ENCODE results near the gene SLC35E1. TPM values are rescaled to one million over a fixed set of nuclear protein-coding genes. Genes with fewer than 3 reads are reported as not detected.
"Not testable (repeated sequence)": the region's sequence is repeated elsewhere in the genome, so short reads cannot be mapped to it uniquely, and the experiment has no call there.

Gene SLC35E1
- total RNA-seq, 1 experiment from 2014 or later: 49.1 TPM

DNA sequence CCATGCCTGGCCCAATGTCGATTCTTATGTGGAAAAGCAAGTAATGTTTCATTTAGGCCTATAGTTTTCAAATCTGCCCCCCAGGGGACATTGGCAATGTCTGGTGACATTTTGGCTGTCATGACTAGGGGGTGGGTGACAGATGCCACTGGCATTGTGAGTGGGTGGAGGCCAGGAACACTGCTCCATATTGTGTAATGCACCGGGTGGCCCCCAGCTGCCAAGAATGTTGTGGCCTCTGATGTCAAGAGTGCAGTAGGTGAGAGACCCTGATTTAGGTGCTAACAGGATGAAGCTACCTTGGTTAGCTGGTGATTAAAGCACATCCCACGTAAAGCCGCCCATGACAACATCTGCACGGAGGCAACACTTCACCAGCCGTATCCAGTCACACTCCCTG, 65.3 kb downstream of the SLC35E1 start:
- ChIA-PET RAD21 (ENCODE audit: low non-redundant PET in 1 of 2, low total read pairs in 2 of 2, uncharacterized antibody in 2 of 2, unreplicated experiment in 2 of 2) (no interaction called here), POLR2A (no interaction called here), CTCF (no interaction called here)
- H4K20me1 ChIP-seq (ENCODE audit: insufficient read depth): no peaks in the 10 kb centered on the region
- H3K27me3 ChIP-seq (ENCODE audit: insufficient read depth, low read length): no peaks in the 10 kb centered on the region
- BruUV-seq (replicated peaks): no TSS peak
- H3K27ac ChIP-seq (ENCODE audit: low read depth, low read length): no peak overlapping the region
- no peak for DNase-seq (ENCODE audit: low read depth, low spot score)
- H3K36me3 ChIP-seq (ENCODE audit: control insufficient read depth in 1 of 2, insufficient read depth in 2 of 2, low read length in 2 of 2): peaks cover 4 to 8% of the 10 kb centered on the region in 2 experiments; a peak in 3 of 4 replicates
- no peaks in the 10 kb centered on the region for H3K9me3 ChIP-seq (ENCODE audit: control insufficient read depth in 1 of 2, insufficient read depth in 1 of 2, low read depth in 1 of 2, low read length in 2 of 2)
- H2AFZ ChIP-seq (ENCODE audit: low read depth, low read length, poor library complexity, severe bottlenecking): no peak overlapping the region
- ATAC-seq: no peak
- no peaks in the 10 kb centered on the region for H3K9me2 ChIP-seq (ENCODE audit: insufficient read depth)
- intact Hi-C loops (cut with micrococcal nuclease): no loop called here
- no peaks in the 10 kb centered on the region for H3K79me2 ChIP-seq (ENCODE audit: insufficient read depth, low read length)
- TF ChIP-seq SRF (IDR thresholded peaks at IDR 0.05; ENCODE audit: low read depth) (no peak), POLR2AphosphoS5 (IDR thresholded peaks at IDR 0.05; ENCODE audit: low read depth, low read length) (no peak), TCF7L2 (IDR thresholded peaks at IDR 0.05; ENCODE audit: borderline replicate concordance, extremely low read depth, insufficient read depth, insufficient read length) (no peak), EZH2phosphoT487 (IDR thresholded peaks at IDR 0.05; ENCODE audit: borderline replicate concordance) (no peak), CBX3 (IDR thresholded peaks at IDR 0.05; ENCODE audit: low read depth) (no peak), ELF1 (IDR thresholded peaks at IDR 0.05; ENCODE audit: borderline replicate concordance, low read depth) (no peak), YY1 (IDR thresholded peaks at IDR 0.05; ENCODE audit: extremely low read depth, insufficient replicate concordance, low read depth, low read length) (no peak), ZFX (IDR thresholded peaks at IDR 0.05) (no peak), SP1 (IDR thresholded peaks at IDR 0.05; ENCODE audit: low read depth) (no peak), CEBPB (IDR thresholded peaks at IDR 0.05; ENCODE audit: low read depth) (no peak), ZNF274 (IDR thresholded peaks at IDR 0.05; ENCODE audit: low read depth, low read length) (no peak), JUND (IDR thresholded peaks at IDR 0.05) (no peak)
- TF ChIP-seq, protein P1, sequence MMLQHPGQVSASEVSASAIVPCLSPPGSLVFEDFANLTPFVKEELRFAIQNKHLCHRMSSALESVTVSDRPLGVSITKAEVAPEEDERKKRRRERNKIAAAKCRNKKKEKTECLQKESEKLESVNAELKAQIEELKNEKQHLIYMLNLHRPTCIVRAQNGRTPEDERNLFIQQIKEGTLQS (IDR thresholded peaks at IDR 0.05): no peak
- TF ChIP-seq, protein P2, sequence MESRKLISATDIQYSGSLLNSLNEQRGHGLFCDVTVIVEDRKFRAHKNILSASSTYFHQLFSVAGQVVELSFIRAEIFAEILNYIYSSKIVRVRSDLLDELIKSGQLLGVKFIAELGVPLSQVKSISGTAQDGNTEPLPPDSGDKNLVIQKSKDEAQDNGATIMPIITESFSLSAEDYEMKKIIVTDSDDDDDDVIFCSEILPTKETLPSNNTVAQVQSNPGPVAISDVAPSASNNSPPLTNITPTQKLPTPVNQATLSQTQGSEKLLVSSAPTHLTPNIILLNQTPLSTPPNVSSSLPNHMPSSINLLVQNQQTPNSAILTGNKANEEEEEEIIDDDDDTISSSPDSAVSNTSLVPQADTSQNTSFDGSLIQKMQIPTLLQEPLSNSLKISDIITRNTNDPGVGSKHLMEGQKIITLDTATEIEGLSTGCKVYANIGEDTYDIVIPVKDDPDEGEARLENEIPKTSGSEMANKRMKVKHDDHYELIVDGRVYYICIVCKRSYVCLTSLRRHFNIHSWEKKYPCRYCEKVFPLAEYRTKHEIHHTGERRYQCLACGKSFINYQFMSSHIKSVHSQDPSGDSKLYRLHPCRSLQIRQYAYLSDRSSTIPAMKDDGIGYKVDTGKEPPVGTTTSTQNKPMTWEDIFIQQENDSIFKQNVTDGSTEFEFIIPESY (IDR thresholded peaks at IDR 0.05; ENCODE audit: extremely low read depth, insufficient replicate concordance, low read length): no peak
- TF ChIP-seq, protein P3, sequence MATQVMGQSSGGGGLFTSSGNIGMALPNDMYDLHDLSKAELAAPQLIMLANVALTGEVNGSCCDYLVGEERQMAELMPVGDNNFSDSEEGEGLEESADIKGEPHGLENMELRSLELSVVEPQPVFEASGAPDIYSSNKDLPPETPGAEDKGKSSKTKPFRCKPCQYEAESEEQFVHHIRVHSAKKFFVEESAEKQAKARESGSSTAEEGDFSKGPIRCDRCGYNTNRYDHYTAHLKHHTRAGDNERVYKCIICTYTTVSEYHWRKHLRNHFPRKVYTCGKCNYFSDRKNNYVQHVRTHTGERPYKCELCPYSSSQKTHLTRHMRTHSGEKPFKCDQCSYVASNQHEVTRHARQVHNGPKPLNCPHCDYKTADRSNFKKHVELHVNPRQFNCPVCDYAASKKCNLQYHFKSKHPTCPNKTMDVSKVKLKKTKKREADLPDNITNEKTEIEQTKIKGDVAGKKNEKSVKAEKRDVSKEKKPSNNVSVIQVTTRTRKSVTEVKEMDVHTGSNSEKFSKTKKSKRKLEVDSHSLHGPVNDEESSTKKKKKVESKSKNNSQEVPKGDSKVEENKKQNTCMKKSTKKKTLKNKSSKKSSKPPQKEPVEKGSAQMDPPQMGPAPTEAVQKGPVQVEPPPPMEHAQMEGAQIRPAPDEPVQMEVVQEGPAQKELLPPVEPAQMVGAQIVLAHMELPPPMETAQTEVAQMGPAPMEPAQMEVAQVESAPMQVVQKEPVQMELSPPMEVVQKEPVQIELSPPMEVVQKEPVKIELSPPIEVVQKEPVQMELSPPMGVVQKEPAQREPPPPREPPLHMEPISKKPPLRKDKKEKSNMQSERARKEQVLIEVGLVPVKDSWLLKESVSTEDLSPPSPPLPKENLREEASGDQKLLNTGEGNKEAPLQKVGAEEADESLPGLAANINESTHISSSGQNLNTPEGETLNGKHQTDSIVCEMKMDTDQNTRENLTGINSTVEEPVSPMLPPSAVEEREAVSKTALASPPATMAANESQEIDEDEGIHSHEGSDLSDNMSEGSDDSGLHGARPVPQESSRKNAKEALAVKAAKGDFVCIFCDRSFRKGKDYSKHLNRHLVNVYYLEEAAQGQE (IDR thresholded peaks at IDR 0.05; ENCODE audit: low read depth): no peak
- H3K4me2 ChIP-seq (ENCODE audit: low read length): no peak overlapping the region
- H3K4me3 ChIP-seq (replicated peaks in 1 of 2; ENCODE audit: low read depth in 1 of 2, low read length in 2 of 2): no peak overlapping the region
- no peaks in the 10 kb centered on the region for H3K4me1 ChIP-seq (ENCODE audit: control insufficient read depth in 1 of 2, insufficient read depth in 2 of 2, low read length in 2 of 2)
- no peak overlapping the region for H3K9ac ChIP-seq (ENCODE audit: low read length)

DNA sequence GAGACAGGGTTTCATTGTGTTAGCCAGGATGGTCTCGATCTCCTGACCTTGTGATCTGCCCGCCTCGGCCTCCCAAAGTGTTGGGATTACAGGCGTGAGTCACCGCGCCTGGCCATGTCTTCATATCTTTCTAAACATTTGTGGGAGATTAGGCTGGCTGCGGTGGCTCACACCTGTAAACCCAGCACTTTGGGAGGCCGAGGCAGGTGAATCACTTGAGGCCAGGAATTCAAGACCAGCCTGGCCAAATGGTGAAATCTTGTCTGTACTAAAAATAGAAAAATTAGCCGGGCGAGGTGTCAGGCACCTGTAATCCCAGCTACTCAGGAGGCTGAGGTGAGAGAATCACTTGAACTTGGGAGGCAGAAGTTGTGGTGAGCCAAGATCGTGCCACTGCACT, 66.1 kb downstream of the SLC35E1 start:
- H2AFZ ChIP-seq (ENCODE audit: low read depth, low read length, poor library complexity, severe bottlenecking); H4K20me1 ChIP-seq (ENCODE audit: insufficient read depth); BruUV-seq (replicated peaks); H3K27ac ChIP-seq (ENCODE audit: low read depth, low read length); DNase-seq (ENCODE audit: low read depth, low spot score); ATAC-seq; H3K79me2 ChIP-seq (ENCODE audit: insufficient read depth, low read length); POLR2A ChIA-PET; H3K9me2 ChIP-seq (ENCODE audit: insufficient read depth); H3K4me2 ChIP-seq (ENCODE audit: low read length); H3K36me3 ChIP-seq (ENCODE audit: control insufficient read depth in 1 of 2, insufficient read depth in 2 of 2, low read length in 2 of 2); H3K4me3 ChIP-seq (replicated peaks in 1 of 2; ENCODE audit: low read depth in 1 of 2, low read length in 2 of 2); intact Hi-C loops (cut with micrococcal nuclease); H3K4me1 ChIP-seq (ENCODE audit: control insufficient read depth in 1 of 2, insufficient read depth in 2 of 2, low read length in 2 of 2); CTCF ChIA-PET; H3K9me3 ChIP-seq (ENCODE audit: control insufficient read depth in 1 of 2, insufficient read depth in 1 of 2, low read depth in 1 of 2, low read length in 2 of 2); H3K9ac ChIP-seq (ENCODE audit: low read length); RAD21 ChIA-PET (ENCODE audit: low non-redundant PET in 1 of 2, low total read pairs in 2 of 2, uncharacterized antibody in 2 of 2, unreplicated experiment in 2 of 2); H3K27me3 ChIP-seq (ENCODE audit: insufficient read depth, low read length): not testable (repeated sequence)
